Caco-2 (cell line): ENCODE data around the gene TMEM88. TPM values are rescaled to one million over a fixed set of nuclear protein-coding genes. Genes with fewer than 3 reads are reported as not detected.

Source experiments
- BruUV-seq: library from RNA; stranded (reverse); fragments of 400-500 nt; replicated peaks from 2 replicates; lab custom pipeline; 2021; lab: Mats Ljungman, UMichigan
- CTCF ChIA-PET: fragments of 300-600 bp; sonication (Branson Sonifier 250); formaldehyde crosslinking; loops from one replicate; lab custom pipeline; 2022; ENCODE audit warnings: antibody characterized with exemption; lab: Charles Lee
- POLR2A ChIA-PET: fragments of 300-600 bp; sonication (Branson Sonifier 250); formaldehyde crosslinking; loops from one replicate; lab custom pipeline; 2022; ENCODE audit warnings: antibody characterized with exemption; lab: Charles Lee
- DNase-seq, 2 experiments: peaks; one replicate each; pipeline versions ENCODE4 v3.0.0 to v3.0.0-alpha.2; 2020 to 2022
- H3K27me3 ChIP-seq: replicated peaks from 2 replicates; pipeline ENCODE4 v1.6.0; 2011; ENCODE audit warnings: low read length; ENCODE audit not compliant: control insufficient read depth, insufficient read depth
- H3K36me3 ChIP-seq: 2 replicates; pipeline ENCODE4 v1.5.1; 2011; ENCODE audit warnings: low read length; ENCODE audit not compliant: control insufficient read depth, insufficient read depth
- H3K4me1 ChIP-seq: fragments of 250-450 bp; sonication (Bioruptor Pico); 2 replicates; pipeline ENCODE4 v1.5.1; 2020; ENCODE audit warnings: mild to moderate bottlenecking
- H3K4me3 ChIP-seq: 2 replicates; pipeline ENCODE4 v1.5.1; 2011; ENCODE audit warnings: low read depth, mild to moderate bottlenecking, control low read depth, low read length
- H3K9me3 ChIP-seq: fragments of 250-450 bp; sonication (Bioruptor Pico); 2 replicates; pipeline ENCODE4 v1.5.1; 2020; ENCODE audit warnings: mild to moderate bottlenecking, moderate library complexity
- H3K27ac Mint-ChIP-seq: one replicate; pipeline ENCODE4 v1.8.0; 2022; ENCODE audit warnings: mixed read lengths; ENCODE audit not compliant: unreplicated experiment
- H3K27me3 Mint-ChIP-seq: one replicate; pipeline ENCODE4 v1.8.0; 2022; ENCODE audit warnings: mixed read lengths; ENCODE audit not compliant: insufficient read depth, unreplicated experiment
- H3K36me3 Mint-ChIP-seq: one replicate; pipeline ENCODE4 v1.8.0; 2022; ENCODE audit warnings: mild to moderate bottlenecking, mixed read lengths; ENCODE audit not compliant: insufficient read depth, unreplicated experiment
- H3K4me1 Mint-ChIP-seq: one replicate; pipeline ENCODE4 v1.8.0; 2022; ENCODE audit warnings: low read depth, mixed read lengths; ENCODE audit not compliant: unreplicated experiment
- H3K4me3 Mint-ChIP-seq: one replicate; pipeline ENCODE4 v1.8.0; 2022; ENCODE audit warnings: mild to moderate bottlenecking, moderate library complexity, mixed read lengths; ENCODE audit not compliant: unreplicated experiment
- H3K9me3 Mint-ChIP-seq: one replicate; pipeline ENCODE4 v1.8.0; 2022; ENCODE audit warnings: mixed read lengths; ENCODE audit not compliant: unreplicated experiment
- intact Hi-C: fragments of 100-400 bp; cut with micrococcal nuclease; formaldehyde crosslinking; loops from one replicate; pipeline ENCODE4 v1.10.0; 2022; ENCODE audit not compliant: unreplicated experiment
- total RNA-seq: library from RNA; stranded (reverse); gene quantifications from 2 replicates; pipeline ENCODE4 v1.2.3, GENCODE V29; 2022
- TF ChIP-seq, protein P1 (sequence below), 2 experiments: fragments of 200-600 bp in 1 of 2; IDR thresholded peaks; 1 replicate in 1 of 2; 2 replicates in 1 of 2; pipeline versions ENCODE4 v1.5.1 to v1.8.0; 2011 to 2022; ENCODE audit warnings: antibody characterized with exemption in 1 of 2, control low read depth in 1 of 2, inconsistent platforms in 1 of 2, low read depth in 1 of 2, low read length in 1 of 2, mild to moderate bottlenecking in 1 of 2, moderate library complexity in 1 of 2; ENCODE audit not compliant: insufficient read depth in 1 of 2, severe bottlenecking in 1 of 2, unreplicated experiment in 1 of 2

TMEM88 gene
- total RNA-seq, 1 experiment from 2014 or later: 2.5 TPM

DNA sequence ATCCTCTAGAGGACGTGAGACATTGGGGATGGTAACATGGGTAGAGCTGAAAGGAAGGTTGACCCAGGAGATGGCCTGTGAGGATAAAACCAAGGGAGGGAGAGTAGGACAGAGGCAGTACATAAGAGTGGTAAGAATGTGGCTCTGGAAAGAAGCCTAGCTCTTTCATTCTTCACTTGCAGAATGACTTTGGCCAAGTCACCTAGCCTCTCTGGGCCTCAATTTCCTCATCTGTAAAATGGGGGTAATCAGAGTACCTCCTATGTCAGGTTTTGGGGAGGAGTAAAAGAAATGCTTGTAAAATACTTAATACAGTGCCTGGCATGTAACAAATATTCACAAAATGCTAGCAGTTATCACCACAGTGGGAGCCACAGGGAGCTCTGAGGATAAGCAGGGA, 14.0 kb upstream of the TMEM88 start:
- CTCF ChIA-PET: interaction anchor here (1.1 kb wide), 1 partner anchor 97 kb away, joined by 3 read pairs; no protein-coding TSS in a partner anchor
- POLR2A ChIA-PET: no interaction called here

DNA sequence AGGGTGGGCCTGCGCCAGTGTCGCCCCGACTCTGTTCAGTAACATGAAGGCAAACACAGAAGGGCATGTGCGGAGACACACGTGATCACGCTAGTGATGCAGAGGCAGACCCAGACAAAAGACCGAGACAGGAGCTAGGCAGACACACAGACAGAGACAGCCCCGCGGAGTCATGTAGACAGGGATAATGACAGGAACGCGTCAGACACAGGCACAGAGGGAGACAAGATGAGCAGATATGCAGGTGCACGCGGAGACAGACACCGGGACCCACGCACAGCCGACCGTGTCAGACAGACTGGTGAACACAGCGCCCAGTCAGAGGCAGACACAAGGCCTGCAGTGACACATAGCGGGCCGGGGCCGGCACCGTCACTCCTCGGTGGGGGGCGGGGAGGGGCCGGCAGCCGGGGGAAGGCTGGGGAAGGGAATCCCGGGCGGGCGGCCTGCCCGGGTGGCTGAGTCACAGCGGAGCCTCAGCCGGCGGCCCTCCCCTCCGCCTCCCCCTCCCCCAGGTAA, 13.4 kb upstream of the TMEM88 start:
- intact Hi-C loops: loop anchor here (1.0 kb wide), 1 partner anchor 8 kb away; no protein-coding TSS in a partner anchor
- peaks cover 24% of the 10 kb centered on the region for H3K4me1 Mint-ChIP-seq
- H3K9me3 ChIP-seq: no peaks in the 10 kb centered on the region
- ChIA-PET CTCF (interaction anchor here (1.1 to 1.8 kb wide), 2 partner anchors 16 to 98 kb away, joined by 3 to 7 read pairs; partner anchors contain the start of gene NAA38), POLR2A (interaction anchor here (0.6 to 1.0 kb wide), 2 partner anchors 93 to 516 kb away, joined by 3 read pairs; no protein-coding TSS in a partner anchor)
- H3K27ac Mint-ChIP-seq: peak overlapping the region; percentile 98
- H3K36me3 Mint-ChIP-seq: peaks cover 65% of the 10 kb centered on the region
- BruUV-seq: no TSS peak
- peak overlapping the region; percentile 82 for H3K4me3 Mint-ChIP-seq
- no peaks in the 10 kb centered on the region for H3K36me3 ChIP-seq
- TF ChIP-seq, protein P1, sequence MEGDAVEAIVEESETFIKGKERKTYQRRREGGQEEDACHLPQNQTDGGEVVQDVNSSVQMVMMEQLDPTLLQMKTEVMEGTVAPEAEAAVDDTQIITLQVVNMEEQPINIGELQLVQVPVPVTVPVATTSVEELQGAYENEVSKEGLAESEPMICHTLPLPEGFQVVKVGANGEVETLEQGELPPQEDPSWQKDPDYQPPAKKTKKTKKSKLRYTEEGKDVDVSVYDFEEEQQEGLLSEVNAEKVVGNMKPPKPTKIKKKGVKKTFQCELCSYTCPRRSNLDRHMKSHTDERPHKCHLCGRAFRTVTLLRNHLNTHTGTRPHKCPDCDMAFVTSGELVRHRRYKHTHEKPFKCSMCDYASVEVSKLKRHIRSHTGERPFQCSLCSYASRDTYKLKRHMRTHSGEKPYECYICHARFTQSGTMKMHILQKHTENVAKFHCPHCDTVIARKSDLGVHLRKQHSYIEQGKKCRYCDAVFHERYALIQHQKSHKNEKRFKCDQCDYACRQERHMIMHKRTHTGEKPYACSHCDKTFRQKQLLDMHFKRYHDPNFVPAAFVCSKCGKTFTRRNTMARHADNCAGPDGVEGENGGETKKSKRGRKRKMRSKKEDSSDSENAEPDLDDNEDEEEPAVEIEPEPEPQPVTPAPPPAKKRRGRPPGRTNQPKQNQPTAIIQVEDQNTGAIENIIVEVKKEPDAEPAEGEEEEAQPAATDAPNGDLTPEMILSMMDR (IDR thresholded peaks at IDR 0.05; ENCODE audit: insufficient read depth in 1 of 2, low read depth in 1 of 2, low read length in 1 of 2, severe bottlenecking in 1 of 2, unreplicated experiment in 1 of 2): no peak
- H3K27me3 ChIP-seq: no peaks in the 10 kb centered on the region
- peak overlapping the region; percentile 68 for H3K4me3 ChIP-seq
- DNase-seq: peak; percentile 78 to 80
- no peaks in the 10 kb centered on the region for H3K27me3 Mint-ChIP-seq
- H3K4me1 ChIP-seq: peaks cover 30% of the 10 kb centered on the region
- no peaks in the 10 kb centered on the region for H3K9me3 Mint-ChIP-seq

More for the DNA sequence above, 14.0 kb upstream of the TMEM88 start:
- TSS peak; percentile 2 for BruUV-seq
- peaks cover 68% of the 10 kb centered on the region for H3K36me3 Mint-ChIP-seq
- peak overlapping the region; percentile 98 for H3K27ac Mint-ChIP-seq
- peak overlapping the region; percentile 68 for H3K4me3 ChIP-seq
- peaks cover 24% of the 10 kb centered on the region for H3K4me1 Mint-ChIP-seq
- no peaks in the 10 kb centered on the region for H3K36me3 ChIP-seq
- H3K4me3 Mint-ChIP-seq: peak overlapping the region; percentile 82
- H3K9me3 Mint-ChIP-seq: no peaks in the 10 kb centered on the region
- H3K9me3 ChIP-seq: no peaks in the 10 kb centered on the region
- no peak for DNase-seq
- intact Hi-C loops: loop anchor here (1.0 kb wide), 1 partner anchor 8 kb away; no protein-coding TSS in a partner anchor
- H3K27me3 ChIP-seq: no peaks in the 10 kb centered on the region
- H3K4me1 ChIP-seq: peaks cover 30% of the 10 kb centered on the region
- H3K27me3 Mint-ChIP-seq: no peaks in the 10 kb centered on the region
- TF ChIP-seq, protein P1 (IDR thresholded peaks at IDR 0.05; ENCODE audit: insufficient read depth in 1 of 2, low read depth in 1 of 2, low read length in 1 of 2, severe bottlenecking in 1 of 2, unreplicated experiment in 1 of 2): no peak

DNA sequence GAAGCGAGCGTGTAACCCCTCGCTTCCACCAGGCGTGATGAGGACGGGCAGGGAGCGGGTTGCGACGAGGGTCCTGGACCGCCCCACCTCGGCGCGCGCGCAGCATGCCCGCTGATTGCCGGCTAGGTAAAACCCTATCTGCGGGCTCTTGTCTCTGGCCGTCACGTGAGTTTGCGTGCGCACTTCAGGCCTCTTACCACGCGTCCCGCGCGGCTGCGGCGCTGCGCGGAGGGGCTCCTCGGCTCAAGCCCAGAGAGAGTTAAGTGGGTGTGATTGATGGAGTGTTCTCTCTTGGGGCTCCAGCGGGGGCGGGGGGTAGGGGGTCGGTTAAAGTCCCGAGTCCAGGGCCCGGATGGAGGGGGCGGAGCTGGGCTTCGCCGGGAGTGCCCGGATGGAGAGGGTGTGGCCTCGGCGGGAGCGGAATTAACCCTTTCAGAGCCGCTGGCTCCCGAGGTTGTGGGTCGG, 12.9 kb upstream of the TMEM88 start:
- BruUV-seq: no TSS peak
- POLR2A ChIA-PET: interaction anchor here (0.6 to 3.8 kb wide), 4 partner anchors 15 to 516 kb away, joined by 3 to 27 read pairs (median 4); partner anchors contain the start of genes ATP1B2, CYB5D1 and NAA38
- Mint-ChIP-seq H3K36me3 (peaks cover 65% of the 10 kb centered on the region), H3K27ac (peak overlapping the region; percentile 98), H3K4me1 (peaks cover 24% of the 10 kb centered on the region), H3K27me3 (no peaks in the 10 kb centered on the region), H3K9me3 (no peaks in the 10 kb centered on the region), H3K4me3 (peak overlapping the region; percentile 82)
- intact Hi-C loops: loop anchor here (1.0 to 2.0 kb wide), 3 partner anchors 9 to 95 kb away; partner anchors contain the start of gene NAA38
- CTCF ChIA-PET: interaction anchor here (1.1 to 1.8 kb wide), 2 partner anchors 15 to 98 kb away, joined by 3 to 7 read pairs; partner anchors contain the start of gene NAA38
- peak; percentile 91 for DNase-seq
- no peaks in the 10 kb centered on the region for H3K9me3 ChIP-seq
- H3K36me3 ChIP-seq: no peaks in the 10 kb centered on the region; the same call in 1 of the 2 replicates
- peaks cover 30% of the 10 kb centered on the region for H3K4me1 ChIP-seq
- TF ChIP-seq, protein P1 (IDR thresholded peaks at IDR 0.05; ENCODE audit: insufficient read depth in 1 of 2, low read depth in 1 of 2, low read length in 1 of 2, severe bottlenecking in 1 of 2, unreplicated experiment in 1 of 2): no peak
- H3K27me3 ChIP-seq: no peaks in the 10 kb centered on the region
- H3K4me3 ChIP-seq: peak overlapping the region; percentile 68
